Loucy (cell line): ENCODE results near the gene PTGES.

Experiments
- H2AFZ ChIP-seq: fragments of 200-600 bp; sonication (generic); 2 replicates; pipeline ENCODE4 v1.6.0; 2016; ENCODE audit warnings: antibody characterized with exemption, mild to moderate bottlenecking, low read length, moderate library complexity
- H3F3A ChIP-seq: fragments of 200-600 bp; 2 replicates; pipeline ENCODE4 v1.6.0; 2016; ENCODE audit warnings: antibody characterized with exemption, low read depth, mild to moderate bottlenecking
- H3K27me3 ChIP-seq: fragments of 200-600 bp; sonication (generic); 2 replicates; pipeline ENCODE4 v1.6.1; 2014; ENCODE audit warnings: low read length, mild to moderate bottlenecking; ENCODE audit not compliant: insufficient read depth, poor library complexity, severe bottlenecking
- H3K36me3 ChIP-seq: fragments of 200-600 bp; sonication (generic); 2 replicates; pipeline ENCODE4 v1.6.1; 2016; ENCODE audit warnings: low read length; ENCODE audit not compliant: insufficient read depth
- H3K4me1 ChIP-seq: fragments of 200-600 bp; sonication (generic); 2 replicates; pipeline ENCODE4 v1.5.1; 2014; ENCODE audit warnings: low read length, mild to moderate bottlenecking; ENCODE audit not compliant: insufficient read depth, poor library complexity, severe bottlenecking
- H3K4me2 ChIP-seq: fragments of 200-600 bp; sonication (generic); 2 replicates; pipeline ENCODE4 v1.6.0; 2014; ENCODE audit warnings: antibody characterized with exemption, low read length, low read depth, mild to moderate bottlenecking; ENCODE audit not compliant: poor library complexity, severe bottlenecking
- H3K4me3 ChIP-seq: fragments of 200-600 bp; sonication (generic); 2 replicates; pipeline ENCODE4 v1.5.1; 2014; ENCODE audit warnings: low read length, mild to moderate bottlenecking, mixed read lengths; ENCODE audit not compliant: poor library complexity, severe bottlenecking
- H3K79me2 ChIP-seq: fragments of 200-600 bp; sonication (generic); 2 replicates; pipeline ENCODE4 v1.6.1; 2014; ENCODE audit warnings: low read length; ENCODE audit not compliant: insufficient read depth
- H3K9ac ChIP-seq: fragments of 200-600 bp; sonication (generic); 2 replicates; pipeline ENCODE4 v1.6.0; 2014; ENCODE audit warnings: mild to moderate bottlenecking, low read depth, low read length, moderate library complexity; ENCODE audit not compliant: poor library complexity, severe bottlenecking
- H3K9me2 ChIP-seq: fragments of 200-600 bp; sonication (generic); replicated peaks from 2 replicates; pipeline ENCODE4 v1.6.1; 2016; ENCODE audit warnings: low read depth, low read length, mixed read lengths
- H3K9me3 ChIP-seq: fragments of 200-600 bp; sonication (generic); 2 replicates; pipeline ENCODE4 v1.6.1; 2014; ENCODE audit warnings: mild to moderate bottlenecking, antibody characterized with exemption, low read length, low read depth; ENCODE audit not compliant: insufficient read depth
- H4K20me1 ChIP-seq: fragments of 200-600 bp; sonication (generic); 2 replicates; pipeline ENCODE4 v1.6.0; 2014; ENCODE audit warnings: antibody characterized with exemption, low read length, mild to moderate bottlenecking; ENCODE audit not compliant: insufficient read depth, poor library complexity, severe bottlenecking
- EZH2phosphoT487 ChIP-seq: fragments of 200-600 bp; IDR thresholded peaks from 2 replicates; pipeline ENCODE4 v1.6.1; 2018; ENCODE audit warnings: antibody characterized with exemption, mild to moderate bottlenecking, moderate library complexity, borderline replicate concordance
- TF ChIP-seq, protein P1 (sequence below): fragments of 200-600 bp; sonication (generic); conservative IDR thresholded peaks from 2 replicates; pipeline ENCODE4 v1.5.1; 2014; ENCODE audit warnings: mild to moderate bottlenecking, antibody characterized with exemption, low read length

Gene PTGES

DNA sequence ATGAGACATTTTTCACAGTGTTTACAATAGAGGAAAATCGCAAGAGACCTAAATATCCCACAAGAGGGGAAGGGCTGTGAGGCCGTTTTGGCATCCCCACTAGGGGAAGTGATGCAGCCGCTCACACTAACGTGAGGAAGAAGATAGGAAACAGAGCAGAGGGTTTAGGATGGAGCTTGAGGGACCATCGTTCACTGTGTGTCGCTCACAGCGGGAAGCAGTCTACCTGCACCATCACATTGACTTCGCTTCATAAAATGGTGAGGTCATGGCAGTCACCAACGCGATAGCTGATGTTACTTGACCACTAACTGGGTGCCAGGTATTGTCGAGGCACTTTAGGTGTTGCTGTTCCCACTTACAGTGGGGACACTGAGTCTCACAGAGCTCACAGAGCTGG lies 51.8 kb downstream of the PTGES start:
- Histone ChIP-seq H3K27me3 (no peaks in the 10 kb centered on the region), H3K4me3 (no peak overlapping the region)

DNA sequence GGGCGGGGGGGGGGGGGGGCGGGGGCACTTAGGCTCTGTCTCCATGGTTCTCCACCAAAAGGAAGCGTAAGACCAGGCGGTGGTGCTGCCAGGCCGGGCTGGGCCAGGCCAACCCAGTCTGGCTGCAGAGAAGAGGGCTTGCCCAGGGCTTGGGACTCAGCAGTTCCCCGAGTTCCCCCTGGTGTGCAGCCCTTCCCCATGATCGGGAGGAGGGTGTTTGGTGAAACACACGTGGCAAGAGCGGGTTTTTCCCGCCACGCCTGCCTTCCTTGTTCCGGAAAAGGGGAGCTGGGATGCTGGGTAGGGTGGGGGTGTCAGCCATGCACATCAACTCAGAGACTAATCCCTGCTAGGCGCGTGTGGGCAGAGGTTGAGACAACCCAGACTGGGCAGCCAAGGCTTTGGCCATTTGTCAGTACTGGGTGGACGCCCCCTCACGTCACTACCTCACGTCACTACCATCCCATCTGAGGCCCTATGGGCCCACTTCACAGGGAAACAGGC lies 54.5 kb downstream of the PTGES start:
- Histone ChIP-seq H3K27me3 (no peaks in the 10 kb centered on the region), H3K79me2 (no peaks in the 10 kb centered on the region), H2AFZ (no peak overlapping the region), H4K20me1 (no peaks in the 10 kb centered on the region), H3K36me3 (no peaks in the 10 kb centered on the region), H3K9ac (no peak overlapping the region), H3K4me3 (no peak overlapping the region), H3F3A (no peaks in the 10 kb centered on the region), H3K9me3 (no peaks in the 10 kb centered on the region), H3K4me1 (no peaks in the 10 kb centered on the region), H3K4me2 (no peak overlapping the region), H3K9me2 (no peaks in the 10 kb centered on the region)
- no peak for TF ChIP-seq EZH2phosphoT487
- TF ChIP-seq, protein P1, sequence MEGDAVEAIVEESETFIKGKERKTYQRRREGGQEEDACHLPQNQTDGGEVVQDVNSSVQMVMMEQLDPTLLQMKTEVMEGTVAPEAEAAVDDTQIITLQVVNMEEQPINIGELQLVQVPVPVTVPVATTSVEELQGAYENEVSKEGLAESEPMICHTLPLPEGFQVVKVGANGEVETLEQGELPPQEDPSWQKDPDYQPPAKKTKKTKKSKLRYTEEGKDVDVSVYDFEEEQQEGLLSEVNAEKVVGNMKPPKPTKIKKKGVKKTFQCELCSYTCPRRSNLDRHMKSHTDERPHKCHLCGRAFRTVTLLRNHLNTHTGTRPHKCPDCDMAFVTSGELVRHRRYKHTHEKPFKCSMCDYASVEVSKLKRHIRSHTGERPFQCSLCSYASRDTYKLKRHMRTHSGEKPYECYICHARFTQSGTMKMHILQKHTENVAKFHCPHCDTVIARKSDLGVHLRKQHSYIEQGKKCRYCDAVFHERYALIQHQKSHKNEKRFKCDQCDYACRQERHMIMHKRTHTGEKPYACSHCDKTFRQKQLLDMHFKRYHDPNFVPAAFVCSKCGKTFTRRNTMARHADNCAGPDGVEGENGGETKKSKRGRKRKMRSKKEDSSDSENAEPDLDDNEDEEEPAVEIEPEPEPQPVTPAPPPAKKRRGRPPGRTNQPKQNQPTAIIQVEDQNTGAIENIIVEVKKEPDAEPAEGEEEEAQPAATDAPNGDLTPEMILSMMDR: no peak

More for the DNA sequence above, 51.8 kb downstream of the PTGES start:
- Histone ChIP-seq H2AFZ (no peak overlapping the region), H3K79me2 (no peaks in the 10 kb centered on the region), H3K36me3 (no peaks in the 10 kb centered on the region), H3K9me3 (no peaks in the 10 kb centered on the region), H4K20me1 (no peaks in the 10 kb centered on the region), H3K4me2 (no peak overlapping the region), H3K9ac (no peak overlapping the region), H3K4me1 (no peaks in the 10 kb centered on the region), H3F3A (no peaks in the 10 kb centered on the region), H3K9me2 (no peaks in the 10 kb centered on the region)
- TF ChIP-seq, protein P1: no peak
- no peak for TF ChIP-seq EZH2phosphoT487

DNA sequence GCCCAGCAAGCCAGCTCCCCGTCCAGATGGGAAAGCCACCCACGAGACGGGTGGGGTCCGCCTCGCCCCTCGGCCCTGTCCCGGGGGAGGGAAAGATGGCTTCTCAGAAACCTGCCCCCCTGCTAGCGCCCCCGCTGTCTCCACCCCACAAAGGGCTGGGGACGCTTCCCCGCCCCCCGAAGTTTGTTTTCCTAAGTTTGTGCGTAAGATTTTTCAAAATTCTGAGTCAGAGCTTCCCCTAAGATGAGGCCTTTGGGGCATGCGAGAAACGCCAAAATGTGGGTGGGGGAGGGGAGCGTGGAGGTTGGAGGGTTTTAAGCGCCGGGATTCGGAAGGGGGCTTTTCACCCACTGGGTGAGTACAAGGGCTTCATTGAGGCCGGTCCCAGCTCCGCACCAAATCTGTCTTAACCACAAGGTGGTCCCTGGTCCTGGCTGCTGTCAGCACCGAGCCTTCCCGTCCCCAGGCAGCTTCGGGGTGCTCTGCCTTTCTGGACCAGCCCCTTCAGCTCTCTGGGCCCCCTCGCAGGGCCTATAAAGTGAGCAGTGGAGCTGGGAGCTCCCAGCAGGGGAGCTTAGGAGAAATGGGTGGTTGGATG lies 55.1 kb downstream of the PTGES start:
- Histone ChIP-seq H4K20me1 (no peaks in the 10 kb centered on the region), H3K4me1 (no peaks in the 10 kb centered on the region), H3K9ac (no peak overlapping the region), H2AFZ (no peak overlapping the region), H3K9me2 (no peaks in the 10 kb centered on the region), H3K36me3 (no peaks in the 10 kb centered on the region), H3K4me2 (no peak overlapping the region), H3K9me3 (no peaks in the 10 kb centered on the region), H3K4me3 (no peak overlapping the region), H3F3A (no peaks in the 10 kb centered on the region), H3K79me2 (no peaks in the 10 kb centered on the region), H3K27me3 (no peaks in the 10 kb centered on the region)
- no peak for TF ChIP-seq EZH2phosphoT487
- TF ChIP-seq, protein P1: no peak
